Measurements from ENCODE around the gene PRKG2. TPM values are rescaled to one million over a fixed set of nuclear protein-coding genes. Genes with fewer than 3 reads are reported as not detected.
"Not testable (repeated sequence)": the region's sequence is repeated elsewhere in the genome, so short reads cannot be mapped to it uniquely, and the experiment has no call there.

PRKG2 gene
- total RNA-seq, 1 experiment from 2014 or later: not detected

DNA sequence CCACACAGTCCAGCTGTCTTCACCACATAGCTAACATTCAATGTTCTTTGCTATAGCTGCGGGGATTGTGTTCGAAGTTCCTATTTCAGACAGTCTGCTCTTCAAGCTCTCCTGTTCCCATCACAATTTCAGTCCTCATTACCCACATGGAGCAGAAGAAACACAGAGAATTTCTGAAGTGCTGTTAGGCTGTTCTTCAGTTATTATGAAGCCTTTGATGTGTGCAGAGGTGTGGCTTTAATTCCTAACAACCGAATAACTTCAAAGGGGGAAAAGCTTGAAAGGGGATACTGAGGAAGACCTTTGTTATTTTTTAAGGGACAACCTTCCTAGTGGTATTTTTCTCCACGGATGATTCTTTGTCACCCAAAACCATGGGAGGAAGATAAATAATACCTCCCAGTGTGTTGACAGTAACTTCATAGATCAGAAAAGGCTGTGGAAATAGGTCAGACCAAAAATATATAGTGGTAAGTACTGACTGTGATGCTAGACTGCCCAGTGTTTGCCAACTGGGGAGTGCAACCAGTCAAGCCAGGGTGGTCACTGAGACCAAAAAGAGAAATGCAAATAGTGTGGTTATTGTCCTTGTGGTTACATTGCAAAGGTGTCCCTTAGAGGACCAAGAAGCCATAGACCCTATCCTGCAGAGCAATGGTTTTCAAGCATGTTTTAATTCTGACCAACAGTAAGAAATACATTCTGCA lies 52.1 kb downstream of the PRKG2 start:
- no peak for DNase-seq (ENCODE audit: low read depth)

DNA sequence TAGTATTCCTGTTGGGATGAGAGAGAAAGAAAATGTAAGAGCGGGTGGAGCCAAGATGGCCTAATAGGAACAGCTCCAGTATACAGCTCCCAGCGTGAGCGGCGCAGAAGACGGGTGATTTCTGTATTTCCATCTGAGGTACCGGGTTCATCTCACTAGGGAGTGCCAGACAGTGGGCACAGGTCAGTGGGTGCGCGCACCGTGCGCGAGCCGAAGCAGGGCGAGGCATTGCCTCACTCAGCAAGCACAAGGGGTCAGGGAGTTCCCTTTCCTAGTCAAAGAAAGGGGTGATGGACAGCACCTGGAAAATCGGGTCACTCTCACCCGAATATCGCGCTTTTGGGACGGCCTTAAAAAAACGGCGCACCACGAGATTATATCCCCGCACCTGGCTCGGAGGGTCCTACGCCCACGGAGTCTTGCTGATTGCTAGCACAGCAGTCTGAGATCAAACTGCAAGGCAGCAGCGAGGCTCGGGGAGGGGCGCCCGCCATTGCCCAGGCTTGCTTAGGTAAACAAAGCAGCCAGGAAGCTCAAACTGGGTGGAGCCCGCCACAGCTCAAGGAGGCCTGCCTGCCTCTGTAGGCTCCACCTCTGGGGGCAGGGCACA lies 61.2 kb downstream of the PRKG2 start:
- not testable (repeated sequence) for DNase-seq (ENCODE audit: low read depth)

DNA sequence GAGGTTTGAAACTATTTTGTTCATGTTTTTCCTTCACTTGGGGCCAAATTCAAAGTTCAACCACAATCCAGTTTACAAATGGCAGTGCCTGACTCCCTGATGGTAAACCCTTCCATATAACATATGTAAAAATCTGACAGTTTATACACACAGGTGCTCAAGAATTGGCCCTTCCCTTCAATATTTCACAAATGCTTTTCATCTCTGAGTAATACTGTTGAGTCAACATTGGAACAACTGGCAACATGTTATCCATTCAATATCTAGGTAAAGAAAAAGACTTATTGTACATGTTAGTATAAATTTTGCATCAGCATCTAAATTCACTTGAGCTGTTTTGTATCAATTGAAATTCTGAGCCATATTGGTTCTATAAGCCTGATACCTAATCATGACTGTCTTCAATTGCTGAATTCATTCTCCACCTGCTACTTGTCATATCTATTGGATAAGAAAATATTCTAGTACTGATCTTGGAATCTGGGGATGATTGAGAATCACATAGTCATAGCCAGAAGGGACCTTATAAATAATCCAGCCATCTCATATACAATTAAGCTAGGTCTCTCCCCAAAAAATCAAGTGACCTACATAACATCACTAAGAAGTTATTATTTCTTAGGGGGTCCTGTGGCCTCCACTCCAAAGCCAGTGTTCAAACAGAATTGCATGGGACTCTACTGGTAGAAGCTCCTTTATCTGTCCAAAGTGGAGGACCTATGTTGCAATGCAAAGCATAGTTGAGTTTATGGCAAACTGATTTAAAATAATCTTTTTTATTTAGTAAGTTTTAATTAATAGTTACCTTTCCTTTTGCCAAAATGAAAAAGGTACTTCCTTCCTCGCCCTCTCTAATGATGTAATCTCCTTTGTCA lies 61.9 kb downstream of the PRKG2 start:
- no peak for DNase-seq (ENCODE audit: low read depth)

DNA sequence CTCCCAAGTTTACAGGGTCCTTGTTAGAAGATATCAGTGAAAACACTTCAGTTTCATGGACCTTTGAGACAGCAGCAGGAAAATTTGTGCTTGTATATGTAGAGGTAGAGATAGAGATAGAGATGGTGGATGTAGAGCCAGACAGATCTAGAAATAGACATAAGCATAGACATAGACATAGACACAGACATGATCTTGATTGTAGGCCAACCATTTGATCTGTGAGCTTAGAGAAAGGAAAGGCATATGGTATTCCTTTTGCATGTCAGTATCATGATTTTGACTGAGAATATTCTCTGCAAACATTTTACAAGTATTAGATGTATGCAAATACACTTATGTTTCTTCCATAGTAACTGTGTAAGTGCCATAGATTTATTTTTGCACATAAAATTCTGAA lies 65.0 kb downstream of the PRKG2 start:
- no peak for DNase-seq (ENCODE audit: low read depth)

DNA sequence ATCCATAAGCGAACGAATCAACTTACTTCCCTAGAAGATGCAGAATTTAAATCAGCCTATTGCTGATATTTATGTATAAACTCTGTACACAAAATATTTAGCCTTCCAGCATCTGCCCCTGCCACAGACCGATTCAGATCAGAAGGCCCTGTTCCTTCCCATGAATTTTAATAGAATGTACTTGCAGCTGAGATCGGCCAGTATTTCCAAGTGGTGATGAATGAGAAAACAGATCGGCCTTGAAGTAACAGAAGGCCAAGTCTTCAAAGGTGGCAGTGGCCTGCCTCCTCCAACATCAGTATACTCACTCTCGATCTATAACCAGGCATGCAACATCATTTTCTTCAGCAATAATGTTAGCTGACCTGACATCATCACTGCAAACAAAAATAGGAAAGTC lies 66.4 kb downstream of the PRKG2 start:
- no peak for DNase-seq (ENCODE audit: low read depth)

DNA sequence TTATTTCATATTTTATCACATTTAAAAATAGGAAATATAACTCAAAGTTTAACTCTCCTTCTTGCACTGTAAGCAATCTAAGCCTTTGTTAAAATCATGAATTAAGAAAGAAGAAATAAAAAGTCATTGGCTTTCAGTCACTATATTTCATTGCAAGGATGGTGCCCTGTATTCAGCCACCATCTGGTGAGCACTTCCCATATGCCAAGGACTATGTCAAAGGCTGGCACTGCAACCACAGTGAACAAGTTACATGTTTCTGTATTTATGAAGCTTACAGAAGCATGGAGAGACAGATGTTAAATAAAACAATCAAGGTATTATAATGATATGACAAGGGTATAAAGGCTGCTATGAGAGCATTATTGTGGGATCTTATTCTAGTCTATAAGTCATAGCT lies 68.6 kb downstream of the PRKG2 start:
- DNase-seq (ENCODE audit: low read depth): no peak

DNA sequence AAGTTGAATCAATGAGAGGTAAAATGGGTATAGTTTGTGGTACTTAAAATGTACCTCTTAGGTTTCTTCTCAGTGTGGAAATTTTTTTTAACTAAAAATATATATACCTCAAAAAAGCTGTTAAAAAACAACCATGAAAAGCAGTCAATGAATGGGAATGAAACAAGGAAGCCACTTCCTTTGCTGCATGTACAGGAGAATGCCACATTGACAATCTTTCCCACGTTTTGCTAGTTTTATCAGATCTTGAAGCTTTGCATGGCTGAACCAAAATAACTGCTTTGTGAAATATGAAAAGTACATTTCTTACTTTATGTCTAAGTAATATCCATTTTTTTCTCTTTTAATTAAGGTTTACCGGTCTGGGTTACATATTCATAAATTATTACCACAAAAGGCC lies 71.8 kb downstream of the PRKG2 start:
- no peak for DNase-seq (ENCODE audit: low read depth)

DNA sequence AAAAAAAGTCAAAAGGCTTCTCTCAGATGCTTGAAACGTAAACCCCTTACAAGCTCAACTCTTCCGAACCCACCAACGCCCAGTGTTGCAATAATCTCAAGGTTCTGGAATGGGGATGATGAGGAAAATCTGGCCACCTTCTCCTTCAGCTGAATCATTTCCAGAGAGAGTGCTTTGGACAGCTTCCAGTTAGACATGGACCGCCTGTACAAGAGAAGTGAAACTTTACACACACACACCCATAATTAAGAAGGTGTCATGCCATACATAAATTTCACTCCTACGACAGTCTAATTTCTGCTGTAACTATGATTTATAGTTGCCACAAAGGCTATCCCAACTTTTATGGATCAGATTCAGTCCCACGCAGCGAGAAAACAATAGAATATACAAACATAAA lies 72.3 kb downstream of the PRKG2 start:
- no peak for DNase-seq (ENCODE audit: low read depth)

DNA sequence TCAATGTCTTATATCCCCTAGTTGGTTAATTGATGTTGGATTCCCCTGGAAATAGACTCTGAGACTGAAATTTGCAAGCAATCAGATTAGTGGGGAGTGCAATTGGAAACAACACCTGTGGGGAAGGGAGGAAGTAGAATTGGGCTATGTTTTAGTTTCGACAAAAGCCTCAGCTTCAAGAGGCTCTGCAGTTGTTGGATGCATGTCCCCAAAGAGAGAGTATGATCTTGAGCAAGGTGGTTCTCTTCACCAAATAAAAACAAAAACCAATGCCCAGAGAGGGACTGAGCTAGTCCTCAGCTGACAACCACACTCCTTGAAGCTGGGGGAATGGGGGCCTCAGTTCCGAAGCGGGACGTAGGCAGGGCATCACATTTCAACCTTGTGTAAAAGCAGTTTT lies 77.1 kb downstream of the PRKG2 start:
- no peak for DNase-seq (ENCODE audit: low read depth)

DNA sequence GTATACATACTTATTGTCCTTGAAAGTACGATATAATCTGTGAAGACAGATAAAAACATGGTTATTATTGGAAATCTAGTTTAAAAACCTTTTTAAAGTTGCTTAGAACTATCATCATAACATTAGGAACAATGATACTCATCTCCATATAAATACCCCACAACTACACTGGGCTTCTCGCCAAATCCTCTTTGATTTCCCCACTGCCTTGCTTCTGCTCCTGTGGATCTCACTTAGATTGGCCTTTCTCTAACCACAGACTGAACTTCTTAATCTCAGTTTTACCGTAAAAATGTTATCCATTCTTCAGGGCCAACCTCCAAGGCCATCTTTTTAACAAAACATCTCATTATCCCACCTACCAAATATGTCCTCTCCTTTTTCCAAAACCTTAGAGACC lies 77.6 kb downstream of the PRKG2 start:
- DNase-seq (ENCODE audit: low read depth): no peak

DNA sequence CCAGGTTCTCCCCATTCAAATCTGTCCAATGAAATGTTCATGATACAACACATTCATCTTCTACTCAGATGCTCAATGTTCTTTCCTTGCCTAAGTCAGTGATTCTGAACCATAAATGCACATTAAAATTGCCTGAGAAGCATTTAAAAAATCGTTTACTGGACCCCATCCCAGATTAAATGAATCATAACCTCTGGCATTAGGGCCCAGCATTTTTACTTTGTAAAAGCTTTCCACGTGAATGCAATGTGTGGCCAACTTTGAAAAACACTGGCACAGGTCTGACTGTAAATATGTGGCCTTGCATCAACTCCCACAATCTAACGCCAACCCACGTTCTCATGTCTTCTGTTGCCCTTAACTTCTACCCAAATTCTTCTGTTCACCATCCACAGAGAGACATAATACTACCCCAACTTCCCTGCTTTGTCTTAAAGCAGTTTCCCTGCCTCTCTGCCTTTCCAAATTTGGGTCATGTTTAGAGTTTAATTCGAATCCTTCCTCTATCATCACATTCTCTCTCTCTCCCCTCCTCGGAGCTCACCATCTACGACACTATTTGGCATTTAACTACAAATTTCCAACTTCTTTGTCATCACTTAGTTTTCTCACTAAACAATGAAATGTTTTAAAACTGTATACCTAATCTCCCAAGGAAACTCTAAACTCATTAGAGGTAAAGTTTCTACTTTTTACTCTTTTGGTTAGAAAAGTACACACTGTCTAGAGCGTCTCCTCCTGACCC lies 78.7 kb downstream of the PRKG2 start:
- DNase-seq (ENCODE audit: low read depth): no peak

DNA sequence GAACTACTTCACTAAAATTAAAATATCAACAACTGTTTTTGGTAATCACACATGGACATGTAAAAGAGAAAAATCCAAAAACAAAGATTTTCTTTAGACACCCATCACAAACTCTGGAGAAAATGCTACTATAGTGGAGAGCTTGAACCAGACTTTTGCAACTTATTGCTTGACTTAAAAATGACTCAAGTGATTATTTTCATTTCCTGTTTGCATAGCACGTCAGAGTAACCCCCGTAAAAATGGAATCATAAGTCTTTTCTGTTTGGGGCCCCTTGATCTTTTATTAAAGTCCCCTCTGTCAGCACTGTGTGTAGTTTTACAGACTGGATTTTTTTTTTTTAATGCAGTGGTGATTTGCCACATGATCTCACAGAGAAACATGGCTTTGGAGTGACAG lies 79.5 kb downstream of the PRKG2 start:
- DNase-seq (ENCODE audit: low read depth): no peak

DNA sequence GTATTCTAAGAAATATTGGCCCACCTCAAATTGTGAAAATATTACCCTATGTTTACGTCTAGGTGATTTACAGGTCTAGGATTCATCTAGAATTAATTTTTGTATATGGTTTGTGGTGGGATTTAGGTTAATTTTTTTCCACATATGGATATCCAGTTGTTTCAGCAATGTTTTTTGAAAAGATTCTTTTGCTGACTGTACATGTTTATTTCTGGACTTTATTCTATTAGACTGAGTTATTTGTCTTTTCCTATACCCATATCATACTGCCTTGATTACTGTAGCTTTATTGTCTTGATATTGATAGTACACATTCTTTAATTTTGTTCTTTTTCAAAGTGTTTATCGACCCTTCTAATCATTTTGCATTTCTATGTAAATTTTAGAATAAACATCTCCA lies 83.5 kb downstream of the PRKG2 start:
- no peak for DNase-seq (ENCODE audit: low read depth)

DNA sequence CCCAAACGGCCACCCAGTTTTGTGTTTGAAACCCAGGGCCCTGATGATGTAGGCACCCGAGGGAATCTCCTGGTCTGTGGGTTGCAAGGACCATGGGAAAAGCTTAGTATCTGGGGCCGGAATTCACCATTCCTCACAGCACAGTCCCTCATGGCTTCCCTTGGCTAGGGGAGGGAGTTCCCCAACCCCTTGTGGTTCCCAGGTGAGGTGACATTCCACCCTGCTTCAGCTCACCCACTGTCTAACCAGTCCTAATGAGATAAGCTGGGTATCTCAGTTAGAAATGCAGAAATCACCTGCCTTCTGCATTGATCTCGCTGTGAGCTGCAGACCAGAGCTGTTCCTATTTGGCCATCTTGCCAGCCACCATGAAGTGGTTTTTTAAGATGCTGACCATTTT lies 84.0 kb downstream of the PRKG2 start:
- DNase-seq (ENCODE audit: low read depth): no peak

DNA sequence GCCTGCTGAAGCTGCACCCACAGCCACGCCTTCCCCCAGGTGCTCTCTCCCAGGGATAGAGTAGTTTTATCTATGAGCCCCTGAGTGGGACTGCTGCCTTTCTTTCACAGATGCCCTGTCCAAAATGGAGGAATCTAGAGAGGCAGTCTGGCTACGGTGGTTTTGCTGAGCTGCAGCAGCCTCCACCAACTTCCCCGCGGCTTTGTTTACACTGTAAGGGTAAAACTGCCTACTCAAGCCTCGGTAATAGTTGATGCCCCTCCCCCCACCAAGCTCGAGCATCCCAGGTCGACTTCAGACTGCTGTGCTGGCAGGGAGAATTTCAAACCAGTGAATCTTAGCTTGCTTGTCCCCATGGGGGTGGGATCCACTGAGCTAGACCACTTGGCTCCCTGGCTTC lies 84.5 kb downstream of the PRKG2 start:
- DNase-seq (ENCODE audit: low read depth): no peak

DNA sequence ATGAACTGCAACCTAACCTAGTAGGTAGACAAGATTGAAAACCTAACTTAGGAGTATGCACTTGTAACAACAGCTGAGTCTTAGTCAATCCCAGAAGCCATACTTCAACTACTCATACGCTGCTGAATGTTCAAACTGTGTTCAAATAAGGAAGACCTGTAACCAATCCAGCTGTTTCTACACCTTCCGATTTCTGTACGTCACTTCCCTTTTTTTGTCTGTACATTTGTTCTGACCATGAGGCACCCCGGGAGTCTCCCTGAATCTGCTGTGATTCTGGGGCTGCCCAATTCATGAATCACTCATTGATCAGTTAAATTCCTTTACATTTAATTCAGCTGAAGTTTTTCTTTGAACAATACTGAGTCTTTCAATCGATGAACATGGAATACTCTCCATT lies 95.0 kb downstream of the PRKG2 start:
- DNase-seq (ENCODE audit: low read depth): no peak

DNA sequence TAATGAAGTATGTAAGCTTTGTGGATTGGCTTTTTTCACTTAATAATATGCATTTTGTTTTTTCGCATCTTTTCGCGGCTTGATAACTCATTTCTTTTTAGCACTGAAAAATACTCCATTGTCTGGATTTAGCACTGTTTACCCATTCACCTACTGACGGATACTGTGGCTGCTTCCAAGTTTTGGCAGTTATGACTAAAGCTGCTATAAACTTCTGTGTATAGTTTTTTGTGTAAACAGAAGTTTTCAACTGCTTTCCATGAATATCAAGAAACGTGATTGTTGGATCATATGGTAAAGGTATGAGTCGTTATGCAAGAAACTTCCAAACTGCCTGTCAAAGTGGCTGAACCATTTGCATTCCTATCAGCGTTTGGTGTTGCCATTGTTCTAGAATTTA lies 96.9 kb downstream of the PRKG2 start:
- DNase-seq (ENCODE audit: low read depth): no peak

DNA sequence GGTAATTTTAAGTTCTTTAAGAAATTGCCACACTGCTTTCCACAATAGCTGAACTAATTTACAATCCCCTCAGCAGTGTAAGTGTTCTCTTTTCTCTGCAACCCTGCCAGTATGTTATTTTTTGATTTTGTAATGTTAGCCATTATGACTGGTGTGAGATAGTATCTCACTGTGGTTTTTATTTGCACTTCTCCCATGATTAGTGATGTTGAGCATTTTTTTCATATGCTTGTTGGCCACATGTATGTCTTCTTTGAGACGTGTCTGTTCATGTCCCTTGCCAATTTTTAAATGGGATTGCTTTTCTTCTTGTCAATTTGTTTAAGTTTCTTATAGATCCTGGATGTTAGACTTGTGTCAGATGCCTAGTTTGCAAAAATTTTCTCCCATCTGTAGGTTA lies 98.5 kb downstream of the PRKG2 start:
- DNase-seq (ENCODE audit: low read depth): no peak

DNA sequence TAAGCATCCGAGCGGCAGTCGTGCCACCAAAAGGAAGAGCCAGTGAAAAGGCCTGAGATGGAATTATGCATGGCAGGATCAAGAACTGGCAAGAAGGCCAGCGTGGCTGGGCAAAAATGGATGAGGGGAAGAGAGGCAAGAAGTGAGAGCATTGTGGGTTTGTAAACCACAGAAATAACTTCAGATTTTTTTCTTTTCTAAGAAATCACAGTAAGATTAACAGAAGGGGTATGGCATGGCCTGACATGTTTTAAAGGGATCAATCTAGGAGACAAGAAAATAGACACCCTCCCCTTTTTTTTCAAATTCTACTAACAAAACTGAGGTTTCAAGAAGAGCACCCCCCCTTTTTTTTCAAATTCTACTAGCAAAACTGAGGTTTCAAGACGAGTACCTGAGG lies 102.0 kb downstream of the PRKG2 start:
- no peak for DNase-seq (ENCODE audit: low read depth)

DNA sequence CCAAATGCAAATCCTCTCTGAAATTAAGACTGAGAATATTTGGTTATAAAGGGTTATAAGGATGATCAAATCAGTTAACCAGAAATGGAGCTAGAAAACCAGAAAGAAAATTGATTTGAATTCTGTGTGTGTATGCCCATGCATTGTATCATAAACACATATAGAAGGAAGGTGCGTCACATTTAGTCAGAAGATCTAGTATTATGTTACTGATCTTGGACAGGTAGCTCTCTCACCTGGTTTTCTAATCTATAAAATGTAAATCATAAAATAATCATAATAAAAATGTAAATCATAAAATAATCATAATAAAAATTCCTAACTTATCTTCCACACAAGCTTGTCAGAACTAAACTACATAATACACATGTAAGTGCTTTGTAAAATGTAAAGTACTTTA lies 105.7 kb downstream of the PRKG2 start:
- no peak for DNase-seq (ENCODE audit: low read depth)

DNA sequence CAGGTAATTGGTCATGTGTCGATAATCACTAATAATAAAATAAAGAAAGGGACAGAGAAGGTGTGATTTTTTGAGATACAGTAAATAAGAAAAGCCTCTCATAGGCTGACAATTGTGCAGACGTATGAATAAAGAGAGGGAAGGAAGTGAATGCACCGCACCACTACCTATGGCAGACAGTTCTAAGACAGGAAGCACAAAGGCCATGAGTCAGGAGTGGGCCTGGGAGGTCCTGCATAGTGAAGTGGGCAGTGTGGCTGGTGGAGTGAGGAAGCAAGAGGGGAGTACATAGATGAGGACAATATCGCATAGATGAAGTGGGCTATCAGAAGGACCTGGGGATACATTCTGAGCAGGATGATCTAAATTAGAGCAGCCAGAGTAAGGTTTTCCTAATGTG lies 108.9 kb downstream of the PRKG2 start:
- DNase-seq (ENCODE audit: low read depth): no peak

DNA sequence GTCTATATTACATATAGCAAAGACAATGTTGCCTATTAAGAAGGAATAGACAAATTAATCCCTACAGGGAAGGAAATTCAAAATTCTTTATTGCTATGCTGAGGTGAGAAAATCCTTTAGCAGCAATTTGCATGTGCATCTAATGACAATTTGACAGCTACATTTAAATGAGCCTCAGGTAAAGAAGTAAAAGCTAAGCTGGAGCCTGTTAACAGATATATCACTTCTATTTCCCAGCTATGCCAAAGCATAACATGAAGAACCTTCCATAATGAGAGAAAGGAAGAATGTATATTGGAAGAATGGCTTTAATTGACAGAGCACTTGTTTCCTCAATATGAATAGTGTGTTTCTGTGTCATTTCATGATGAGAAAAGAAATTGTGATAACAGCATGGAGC lies 112.9 kb downstream of the PRKG2 start:
- no peak for DNase-seq (ENCODE audit: low read depth)

Measured in RPMI7951 (cell line).